K562 (cell line): Measurements from ENCODE around the gene C19orf47. TPM values are rescaled to one million over a fixed set of nuclear protein-coding genes. Genes with fewer than 3 reads are reported as not detected.

Experiments used
- AFF4 ChIP-seq: sonication (generic); formaldehyde crosslinking; IDR thresholded peaks from 2 replicates; pipeline ENCODE4 v1.8.0; 2023; ENCODE audit warnings: mild to moderate bottlenecking, missing genetic modification reagents
- ARID1B ChIP-seq: fragments of 450-650 bp; IDR thresholded peaks from 2 replicates; pipeline ENCODE4 v1.6.1; 2016; ENCODE audit warnings: antibody characterized with exemption, mild to moderate bottlenecking, inconsistent platforms
- ETV6 ChIP-seq, 3 experiments: fragments of 150-350 bp in 1 of 3; sonication (generic) in 1 of 3; formaldehyde crosslinking in 1 of 3; IDR thresholded peaks; 2 replicates each; pipeline versions ENCODE4 v1.6.1 to v1.8.0; 2014 to 2022; ENCODE audit warnings: borderline replicate concordance in 2 of 3, low read depth in 2 of 3, antibody characterized with exemption in 1 of 3, low read length in 1 of 3, mild to moderate bottlenecking in 1 of 3, missing genetic modification reagents in 1 of 3
- NR4A1 ChIP-seq, 2 experiments: fragments of 250-450 bp in 1 of 2; fragments of 450-650 bp in 1 of 2; sonication (Bioruptor Pico) in 1 of 2; IDR thresholded peaks; 2 replicates each; pipeline versions ENCODE4 v1.4.0 to v1.6.1; 2016 to 2020; ENCODE audit warnings: mild to moderate bottlenecking in 2 of 2, missing compliant biosample characterization in 1 of 2, missing genetic modification characterization in 1 of 2, moderate library complexity in 1 of 2
- PPARD ChIP-seq: fragments of 250-450 bp; sonication (Bioruptor Pico); IDR thresholded peaks from 2 replicates; pipeline ENCODE4 v1.8.0; 2022; ENCODE audit warnings: inconsistent platforms, mild to moderate bottlenecking, moderate library complexity
- RFX7 ChIP-seq: fragments of 250-450 bp; sonication (Bioruptor Pico); IDR thresholded peaks from 2 replicates; pipeline ENCODE4 v1.5.1; 2021; ENCODE audit warnings: mild to moderate bottlenecking
- SIX5 ChIP-seq, 2 experiments: IDR thresholded peaks; 2 replicates each; pipeline ENCODE4 v1.6.1; 2011; ENCODE audit warnings: low read length in 2 of 2, borderline replicate concordance in 1 of 2, low read depth in 1 of 2, mild to moderate bottlenecking in 1 of 2, moderate library complexity in 1 of 2; ENCODE audit not compliant: insufficient read depth in 1 of 2
- SRSF3 ChIP-seq: fragments of 200-400 bp; formaldehyde crosslinking; IDR thresholded peaks from 2 replicates; pipeline ENCODE4 v1.6.1; 2016; ENCODE audit warnings: mild to moderate bottlenecking, low read length, moderate library complexity; ENCODE audit not compliant: insufficient read depth
- THRA ChIP-seq: fragments of 450-650 bp; IDR thresholded peaks from 2 replicates; pipeline ENCODE4 v1.6.1; 2017; ENCODE audit warnings: mild to moderate bottlenecking, moderate library complexity
- ZFPM2 ChIP-seq: fragments of 250-450 bp; sonication (Bioruptor Pico); IDR thresholded peaks from 2 replicates; pipeline ENCODE4 v1.5.1; 2022; ENCODE audit warnings: mild to moderate bottlenecking
- ZNF232 ChIP-seq: sonication (generic); formaldehyde crosslinking; IDR thresholded peaks from 2 replicates; pipeline ENCODE4 v1.8.0; 2022; ENCODE audit warnings: mild to moderate bottlenecking, missing genetic modification reagents
- ZNF316 ChIP-seq: fragments of 450-650 bp; IDR thresholded peaks from 2 replicates; pipeline ENCODE4 v1.6.1; 2016
- ZNF740 ChIP-seq, 3 experiments: fragments of 200-800 bp in 1 of 3; sonication (Bioruptor generic) in 1 of 3; sonication (generic) in 1 of 3; formaldehyde crosslinking in 1 of 3; IDR thresholded peaks; 2 replicates each; pipeline versions ENCODE4 v1.6.1 to v1.8.0; 2016 to 2022; ENCODE audit warnings: mild to moderate bottlenecking in 2 of 3, missing compliant biosample characterization in 2 of 3, missing genetic modification characterization in 2 of 3, missing genetic modification reagents in 1 of 3
- polyA plus RNA-seq, 8 experiments: library from polyadenylated mRNA; depleted of rRNA in 4 of 8; stranded (reverse) in 5 of 8; unstranded in 3 of 8; fragments of >200 nt; fragmentation: Nextera tagmentation in 2 of 8; fragmentation: Illumina TruSeq in 1 of 8; extraction: Ambion mirVana in 2 of 8; extraction: Trizol in 1 of 8; gene quantifications; 2 replicates each; pipeline versions ENCODE4 v1.2.1 to v1.2.3, GENCODE V29; 2011 to 2014; ENCODE audit warnings: inconsistent platforms in 1 of 8, missing spikeins in 1 of 8
- total RNA-seq, 7 experiments: library from RNA; depleted of rRNA in 6 of 7; stranded (reverse); fragments of >200 nt in 6 of 7; fragmentation: Illumina TruSeq in 2 of 7; extraction: Trizol in 2 of 7; gene quantifications; 2 replicates each; pipeline versions ENCODE4 v1.2.1 to v1.2.3, GENCODE V29; 2011 to 2021; ENCODE audit warnings: low replicate concordance in 1 of 7

The C19orf47 gene
- total and polyA plus RNA-seq, 9 of the 15 experiments (the other 6 are each of a cell fraction or from before 2014, with no cell fraction given): 0.08 to 26.1 (median 14.7) TPM

DNA sequence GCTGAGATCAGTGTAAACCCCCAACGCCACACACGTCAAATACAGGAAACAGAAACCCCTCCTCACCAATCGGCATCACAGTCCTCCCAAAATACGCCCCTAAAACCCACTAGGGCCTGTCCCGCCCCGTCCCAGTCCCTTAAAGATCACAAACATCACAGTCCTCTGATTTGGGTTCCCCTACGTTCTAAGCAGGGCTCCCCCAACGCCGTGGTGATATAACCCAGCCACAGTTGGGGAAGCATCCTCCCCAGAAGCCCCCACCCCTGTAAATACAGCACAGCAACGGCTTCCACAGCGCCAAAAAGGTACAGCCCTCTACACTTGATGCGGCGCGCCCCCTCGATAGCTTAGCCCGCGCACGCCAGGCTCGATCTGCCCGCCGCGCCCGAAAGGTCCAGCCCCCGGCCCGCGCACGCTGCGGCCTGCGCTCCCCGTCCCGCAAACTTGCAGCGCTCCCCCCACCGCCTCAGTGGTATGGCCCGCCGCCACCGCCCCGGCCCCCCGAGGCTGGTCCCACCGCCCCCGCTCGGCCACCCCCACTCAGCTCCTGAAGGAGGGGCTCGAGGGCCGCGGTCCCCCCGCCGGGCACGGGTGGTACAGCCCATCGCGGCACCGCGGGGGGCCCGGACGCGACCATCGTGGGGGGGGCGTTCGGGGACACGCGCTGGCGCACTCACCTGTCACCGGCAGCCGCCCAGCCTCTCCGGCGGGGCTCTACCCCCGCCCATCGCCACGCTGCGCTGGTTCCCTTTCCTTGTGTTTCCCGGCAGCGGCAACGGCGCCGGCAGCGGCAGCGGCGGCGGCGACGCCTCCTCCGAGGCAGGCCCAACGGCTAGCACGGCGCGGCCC lies 63.5 kb downstream of the C19orf47 start, which contains the start of gene AKT2 (continued):
- TF ChIP-seq ZNF740 (CRISPR knock-in tag; IDR thresholded peaks at IDR 0.05) (peak; percentile 97), ZNF740 (tag; IDR thresholded peaks at IDR 0.05) (peak in 1 of 2 experiments; percentile 95; a peak in 2 of 4 replicates), RFX7 (CRISPR knock-in tag) (no peak), NR4A1 (CRISPR knock-in tag; IDR thresholded peaks at IDR 0.05) (no peak), NR4A1 (tag; IDR thresholded peaks at IDR 0.05) (no peak), ARID1B (no peak), ZFPM2 (CRISPR knock-in tag) (no peak), SRSF3 (no peak), PPARD (CRISPR knock-in tag) (no peak), THRA (no peak), ZNF232 (CRISPR knock-in tag) (no peak), SIX5 (IDR thresholded peaks at IDR 0.05; ENCODE audit: borderline replicate concordance in 1 of 2, insufficient read depth in 1 of 2, low read depth in 1 of 2, low read length in 2 of 2) (no peak), ZNF316 (no peak), ETV6 (IDR thresholded peaks at IDR 0.05; ENCODE audit: borderline replicate concordance in 1 of 2, low read depth in 2 of 2, low read length in 1 of 2) (no peak), ETV6 (CRISPR knock-in tag; IDR thresholded peaks at IDR 0.05; ENCODE audit: borderline replicate concordance) (no peak), AFF4 (CRISPR knock-in tag) (no peak)
